ENCODE measurements around the gene ABCG2. TPM values are rescaled to one million over a fixed set of nuclear protein-coding genes. Genes with fewer than 3 reads are reported as not detected.

The ABCG2 gene
- total RNA-seq, 1 experiment from 2014 or later = 24.6 TPM

GRCh38 chr4:88115587-88115986 is 42.9 kb downstream of the ABCG2 start:
- H3K36me3 ChIP-seq (ENCODE audit: low read depth) = no peaks in the 10 kb centered on the region
- DNase-seq = no peak
- H3K4me3 ChIP-seq = no peak overlapping the region
- intact Hi-C loops (cut with micrococcal nuclease; ENCODE audit: unreplicated experiment) = no loop called here
- no peaks in the 10 kb centered on the region for H4K20me1 ChIP-seq (ENCODE audit: insufficient read depth)
- no TSS peak for BruUV-seq (replicated peaks)
- no peak overlapping the region for H3K4me2 ChIP-seq
- no peaks in the 10 kb centered on the region for H3F3A ChIP-seq (ENCODE audit: insufficient read depth, low read depth)
- TF ChIP-seq EZH2 (IDR thresholded peaks at IDR 0.05; ENCODE audit: low read depth) (no peak), CTCF (conservative IDR thresholded peaks at IDR 0.05) (no peak)
- CTCF ChIA-PET = interaction anchor here (0.7 kb wide), 1 partner anchor 63 kb away, joined by 13 read pairs; no protein-coding TSS in a partner anchor
- POLR2A ChIA-PET (ENCODE audit: unreplicated experiment) = no interaction called here
- H3K9me2 ChIP-seq (ENCODE audit: insufficient read depth) = no peaks in the 10 kb centered on the region
- H3K4me1 ChIP-seq (replicated peaks; ENCODE audit: insufficient read depth) = no peaks in the 10 kb centered on the region
- H2AFZ ChIP-seq = no peak overlapping the region
- H3K27me3 ChIP-seq (ENCODE audit: insufficient read depth, low read depth) = no peaks in the 10 kb centered on the region
- no peak overlapping the region for H3K27ac ChIP-seq
- no peaks in the 10 kb centered on the region for H3K79me2 ChIP-seq (ENCODE audit: low read depth)
- no peaks in the 10 kb centered on the region for H3K9me3 ChIP-seq (ENCODE audit: insufficient read depth, low read depth)

DNA sequence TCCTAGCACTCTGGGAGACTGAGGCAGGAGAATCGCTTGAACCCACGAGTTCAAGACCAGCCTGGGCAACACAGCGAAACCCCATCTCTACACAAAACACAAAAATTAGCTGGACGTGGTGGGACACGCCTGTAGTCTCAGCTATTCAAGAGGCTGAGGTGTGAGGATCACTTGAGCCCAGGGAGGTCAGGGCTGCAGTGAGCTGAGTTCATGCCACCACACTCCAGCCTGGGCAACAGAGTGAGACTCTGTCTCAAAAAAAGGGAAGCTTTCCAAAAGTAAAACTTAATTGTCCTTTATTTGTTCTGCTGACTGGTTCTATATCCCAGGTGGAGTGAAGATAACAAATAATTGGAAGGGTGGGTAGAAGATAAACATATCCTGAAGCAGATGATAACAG is 45.6 kb downstream of the ABCG2 start:
- H4K20me1 ChIP-seq (ENCODE audit: insufficient read depth) = no peaks in the 10 kb centered on the region
- no peak overlapping the region for H3K27ac ChIP-seq
- no peaks in the 10 kb centered on the region for H3K27me3 ChIP-seq (ENCODE audit: insufficient read depth, low read depth)
- BruUV-seq (replicated peaks) = no TSS peak
- CTCF ChIA-PET = no interaction called here
- no peak for DNase-seq
- TF ChIP-seq CTCF (conservative IDR thresholded peaks at IDR 0.05) (no peak), EZH2 (IDR thresholded peaks at IDR 0.05; ENCODE audit: low read depth) (no peak)
- H3K36me3 ChIP-seq (ENCODE audit: low read depth) = no peaks in the 10 kb centered on the region
- intact Hi-C loops (cut with micrococcal nuclease; ENCODE audit: unreplicated experiment) = no loop called here
- H3F3A ChIP-seq (ENCODE audit: insufficient read depth, low read depth) = no peaks in the 10 kb centered on the region
- no peak overlapping the region for H2AFZ ChIP-seq
- H3K4me2 ChIP-seq = no peak overlapping the region
- peaks cover 2% of the 10 kb centered on the region for H3K4me1 ChIP-seq (replicated peaks; ENCODE audit: insufficient read depth)
- no peaks in the 10 kb centered on the region for H3K79me2 ChIP-seq (ENCODE audit: low read depth)
- H3K9me3 ChIP-seq (ENCODE audit: insufficient read depth, low read depth) = no peaks in the 10 kb centered on the region
- no peaks in the 10 kb centered on the region for H3K9me2 ChIP-seq (ENCODE audit: insufficient read depth)
- POLR2A ChIA-PET (ENCODE audit: unreplicated experiment) = no interaction called here
- H3K4me3 ChIP-seq = no peak overlapping the region

DNA sequence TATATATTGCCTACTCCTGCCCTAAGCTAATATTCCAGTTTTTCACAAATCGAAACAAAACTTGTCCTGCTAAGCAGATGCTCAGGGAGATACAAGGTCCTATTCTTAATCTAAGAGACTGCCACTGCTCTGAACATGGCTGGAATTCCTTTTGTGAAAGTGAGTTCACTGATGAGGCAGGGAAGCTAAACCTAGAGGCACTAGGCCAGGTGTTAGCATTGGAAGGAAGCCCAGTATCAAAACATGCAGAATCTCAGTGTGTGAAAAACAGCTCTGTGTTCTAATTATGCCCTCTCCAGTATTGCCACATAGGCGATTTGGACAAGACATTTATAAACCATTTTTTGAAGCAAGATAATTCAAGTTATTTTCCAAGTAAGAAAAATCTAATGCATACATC is 47.6 kb downstream of the ABCG2 start:
- Histone ChIP-seq H3K4me2 (no peak overlapping the region), H3F3A (ENCODE audit: insufficient read depth, low read depth) (no peaks in the 10 kb centered on the region), H3K36me3 (ENCODE audit: low read depth) (no peaks in the 10 kb centered on the region), H3K27ac (no peak overlapping the region), H3K79me2 (ENCODE audit: low read depth) (no peaks in the 10 kb centered on the region), H3K4me3 (no peak overlapping the region), H3K27me3 (ENCODE audit: insufficient read depth, low read depth) (no peaks in the 10 kb centered on the region), H3K9me2 (ENCODE audit: insufficient read depth) (no peaks in the 10 kb centered on the region), H2AFZ (no peak overlapping the region), H3K4me1 (replicated peaks; ENCODE audit: insufficient read depth) (peaks cover 14% of the 10 kb centered on the region), H4K20me1 (ENCODE audit: insufficient read depth) (no peaks in the 10 kb centered on the region), H3K9me3 (ENCODE audit: insufficient read depth, low read depth) (no peaks in the 10 kb centered on the region)
- no peak for DNase-seq
- ChIA-PET POLR2A (ENCODE audit: unreplicated experiment) (interaction anchor here (0.7 to 1.1 kb wide), 2 partner anchors 12 to 19 kb away, joined by 3 to 5 read pairs; no protein-coding TSS in a partner anchor), CTCF (no interaction called here)
- BruUV-seq (replicated peaks) = no TSS peak
- TF ChIP-seq EZH2 (IDR thresholded peaks at IDR 0.05; ENCODE audit: low read depth) (no peak), CTCF (conservative IDR thresholded peaks at IDR 0.05) (no peak)
- intact Hi-C loops (cut with micrococcal nuclease; ENCODE audit: unreplicated experiment) = no loop called here

Measured in PC-9 (cell line).